NCI-H510A (cell line): ENCODE data around the gene YRDC.

Experiments
- DNase-seq: peaks from one replicate; lab custom pipeline; 2025; lab: John Stamatoyannopoulos, UW

The YRDC gene

GRCh38 chr1:37807555-37808368, at the start of gene YRDC, which contains the start of gene C1orf122:
YRDC (minus strand) TSS chr1:37808208; CDS start chr1:37808180, 28 bp downstream.
C1orf122 (plus strand) TSS chr1:37807790; CDS start chr1:37808405, 615 bp downstream.
- peak; percentile 100 for DNase-seq

- no peak for DNase-seq
Measured at GRCh38 chr1:37854406-37854805, 46.4 kb upstream of the YRDC start.

GRCh38 chr1:37853157-37853556, 45.1 kb upstream of the YRDC start:
- DNase-seq, result no peak

DNA sequence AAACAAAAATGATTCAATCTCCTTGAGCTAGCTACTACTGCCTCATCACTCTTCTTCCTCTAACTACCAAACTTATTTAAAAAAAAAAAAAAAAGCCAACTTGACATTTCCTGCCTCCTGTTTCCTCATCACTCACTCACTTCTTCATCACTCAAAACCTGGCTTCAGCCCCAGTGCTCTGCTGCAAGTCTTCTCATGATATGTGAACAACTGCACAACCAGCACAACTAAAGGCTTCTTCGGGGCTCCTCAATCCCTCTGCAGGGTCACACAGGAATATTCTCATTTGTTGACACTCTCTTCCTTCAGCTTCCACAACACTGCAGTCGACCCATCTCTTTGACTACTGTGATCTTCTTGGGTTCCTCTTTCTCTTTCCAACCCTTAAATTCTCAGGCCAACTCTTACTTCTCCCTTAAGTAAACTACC, 43.8 kb upstream of the YRDC start:
- DNase-seq, result no peak

DNA sequence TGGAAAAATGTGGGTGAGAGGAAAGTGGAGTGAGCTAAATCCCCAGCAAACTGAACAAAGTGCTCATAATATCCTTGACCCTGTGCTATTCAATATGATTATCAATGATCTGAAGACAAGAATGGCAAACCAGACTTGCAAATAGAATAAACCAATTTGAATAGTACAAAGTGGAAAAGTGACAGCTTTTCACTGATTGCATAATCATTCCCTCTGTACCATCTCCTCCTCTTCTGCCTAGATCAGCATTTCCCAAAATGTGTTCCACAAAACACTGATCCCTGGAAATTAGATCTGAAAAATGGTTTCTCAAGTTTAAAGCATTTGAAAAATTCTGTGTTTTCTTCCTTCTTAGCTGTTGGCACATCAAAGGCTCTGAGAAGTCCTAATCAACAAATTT, 43.3 kb upstream of the YRDC start:
- DNase-seq, result no peak

DNA sequence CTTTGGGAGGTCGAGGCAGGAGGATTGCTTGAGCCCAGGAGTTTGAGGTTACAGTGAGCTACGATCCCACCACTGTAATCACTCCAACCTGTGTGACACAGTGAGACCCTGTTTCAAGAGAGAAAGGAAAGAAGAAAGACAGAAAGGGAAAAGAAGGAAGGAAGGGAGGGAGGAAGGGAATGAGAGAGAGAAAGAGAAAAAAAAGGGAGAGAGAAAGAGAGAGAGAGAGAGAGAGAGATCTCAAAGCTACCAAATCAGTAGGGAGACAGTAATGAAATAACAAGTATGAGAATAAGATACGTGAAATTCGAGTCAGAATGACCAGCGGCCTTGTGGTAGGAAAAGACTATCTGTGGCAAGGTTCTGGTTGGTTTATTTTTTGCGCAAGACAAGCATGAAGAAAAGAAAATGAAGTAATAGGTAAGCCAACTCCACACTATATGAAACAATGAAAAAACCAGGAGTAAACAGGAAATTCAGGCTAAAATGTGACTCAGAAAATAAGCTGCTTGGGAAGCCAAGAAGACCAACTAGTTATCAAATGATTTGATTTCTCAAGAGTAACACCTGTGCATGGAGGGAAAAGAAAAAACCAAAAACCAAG, 42.4 kb upstream of the YRDC start:
- no peak for DNase-seq

DNA sequence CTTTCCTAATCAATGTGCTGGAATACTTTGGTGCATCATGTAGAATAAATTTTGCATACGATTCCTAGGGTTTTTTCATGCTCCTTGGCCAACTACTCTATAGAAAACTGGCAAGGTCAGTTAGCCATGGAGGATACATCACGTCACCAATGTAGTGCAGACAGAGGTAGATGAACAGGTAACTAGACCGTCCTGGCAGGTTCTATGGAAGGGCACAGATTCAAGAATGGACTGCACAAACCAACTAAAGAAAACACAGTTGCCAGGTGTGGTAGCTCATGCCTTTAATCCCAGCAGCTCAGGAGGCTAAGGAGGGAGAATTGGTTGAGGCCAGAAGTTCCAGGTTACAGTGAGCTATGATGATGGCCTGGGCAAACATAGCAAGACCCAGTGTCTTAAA, 41.5 kb upstream of the YRDC start:
- DNase-seq, result no peak

GRCh38 chr1:37846647-37847339, 38.8 kb upstream of the YRDC start:
- no peak for DNase-seq

DNA sequence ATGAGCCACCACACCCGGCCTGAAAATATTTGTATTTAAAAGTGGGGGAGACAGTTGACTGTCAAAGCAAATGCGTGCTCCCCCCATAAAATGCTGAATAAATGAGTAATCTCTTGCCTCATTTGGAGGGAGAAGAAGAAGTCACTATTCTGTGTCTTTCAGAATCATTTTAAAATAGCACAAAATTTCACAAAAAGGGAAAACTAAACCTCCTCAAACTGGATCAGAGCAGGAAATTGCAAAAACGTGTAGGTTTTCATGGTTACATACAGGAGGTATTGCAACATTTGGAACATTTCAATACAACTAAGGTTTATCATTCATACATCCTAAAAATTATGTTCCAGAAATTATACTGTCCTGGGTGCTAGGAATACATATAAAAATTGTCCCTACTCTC, 37.8 kb upstream of the YRDC start:
- DNase-seq, result no peak

- no peak for DNase-seq
Measured at GRCh38 chr1:37845049-37845646, 37.1 kb upstream of the YRDC start.

GRCh38 chr1:37844536-37844935, 36.5 kb upstream of the YRDC start:
- DNase-seq, result no peak

DNA sequence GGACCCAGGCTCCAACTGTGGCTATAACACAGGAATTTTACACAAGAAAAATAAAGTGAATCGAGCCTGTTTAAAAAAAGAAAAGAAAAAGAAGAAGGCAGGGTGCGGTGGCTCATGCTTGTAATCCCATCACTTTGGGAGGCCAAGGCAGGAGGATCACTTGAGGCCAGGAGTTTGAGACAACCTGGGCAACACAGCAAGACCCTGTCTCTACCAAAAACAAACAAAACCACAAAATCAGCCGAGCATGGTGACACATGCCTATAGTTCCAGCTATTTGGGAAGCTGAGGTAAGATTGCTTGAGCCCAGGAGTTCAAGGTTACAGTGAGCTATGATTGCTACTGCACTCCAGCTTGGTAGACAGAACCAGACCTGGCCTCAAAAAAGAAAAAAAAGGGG, 33.6 kb upstream of the YRDC start:
- no peak for DNase-seq

GRCh38 chr1:37840711-37841110, 32.7 kb upstream of the YRDC start:
- no peak for DNase-seq

DNA sequence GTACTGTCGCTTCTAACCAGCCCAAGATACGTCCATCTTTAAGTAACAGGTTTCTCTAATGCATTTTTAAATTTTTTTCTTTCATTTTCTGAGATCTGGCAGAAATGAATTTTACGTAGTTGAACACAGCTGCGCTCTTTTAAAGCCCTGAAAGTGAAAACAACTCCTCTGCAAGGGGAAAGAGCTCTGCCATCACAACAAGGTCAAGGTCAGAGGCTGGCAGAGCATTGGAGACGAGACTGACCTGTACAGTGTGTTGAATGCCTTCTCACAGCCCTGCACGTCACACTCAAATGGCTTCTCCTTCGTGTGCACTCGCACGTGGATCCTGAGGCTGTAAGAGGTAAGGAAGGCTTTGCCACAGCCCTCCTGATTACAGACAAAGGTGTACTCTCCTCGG, 31.7 kb upstream of the YRDC start:
- DNase-seq, result no peak

DNA sequence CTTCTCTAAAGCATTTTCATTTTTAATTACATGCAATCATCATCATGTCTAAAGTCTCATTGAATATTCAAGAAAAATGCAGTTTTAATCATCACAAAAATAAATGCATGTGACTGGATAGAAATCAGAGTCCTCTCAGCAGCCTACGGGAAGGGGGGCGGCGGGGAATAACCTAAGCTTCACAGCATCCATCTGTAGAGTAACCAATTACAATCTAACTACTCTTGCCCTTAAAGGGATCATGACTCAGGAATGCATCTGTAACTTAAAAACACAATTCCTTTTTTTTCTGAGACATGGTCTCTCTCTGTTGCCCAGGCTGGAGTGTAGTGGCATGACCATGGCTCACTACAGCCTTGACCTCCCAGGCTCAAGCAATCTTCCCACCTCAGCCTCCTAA, 28.8 kb upstream of the YRDC start:
- no peak for DNase-seq

- no peak for DNase-seq
Measured at GRCh38 chr1:37831809-37832208, 23.8 kb upstream of the YRDC start.

DNA sequence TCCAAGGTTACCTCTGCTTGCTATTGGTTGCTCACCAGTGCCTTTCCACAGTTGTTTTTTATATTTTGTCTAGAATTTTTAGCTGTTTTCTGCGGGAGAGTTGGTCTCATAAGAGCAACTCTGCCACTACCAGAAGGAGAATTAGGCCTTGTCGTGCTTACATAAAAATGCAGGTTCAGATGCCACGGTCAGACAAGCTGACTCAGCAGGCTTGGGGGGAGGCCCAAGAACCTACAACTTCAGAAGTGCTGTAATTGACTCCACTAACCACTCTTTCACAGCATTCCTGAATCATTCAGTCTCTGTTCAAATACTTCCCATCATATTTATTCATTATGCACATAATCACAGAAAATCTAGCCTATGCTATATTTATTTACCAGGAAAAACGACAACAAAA, 23.1 kb upstream of the YRDC start:
- DNase-seq, result no peak

- DNase-seq, result no peak
Measured at GRCh38 chr1:37828410-37829074, 20.5 kb upstream of the YRDC start.

DNA sequence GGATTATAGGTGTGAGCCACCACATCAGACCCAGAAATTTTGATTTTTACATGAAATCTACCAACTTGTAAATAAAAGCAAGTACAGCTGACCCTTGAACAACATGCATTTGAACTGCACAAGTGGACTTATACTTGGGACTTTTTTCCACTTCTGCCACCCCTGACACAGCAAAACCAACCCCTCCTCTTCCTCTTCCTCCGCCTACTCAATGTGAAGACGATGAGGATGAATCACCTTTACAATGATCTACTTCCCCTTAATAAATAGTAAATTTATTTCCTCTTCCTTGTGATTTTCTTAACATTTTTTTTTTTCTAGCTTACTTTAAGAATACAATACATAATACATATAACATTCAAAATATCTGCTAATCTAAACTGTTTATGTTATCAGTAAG, 17.5 kb upstream of the YRDC start:
- DNase-seq, result no peak

DNA sequence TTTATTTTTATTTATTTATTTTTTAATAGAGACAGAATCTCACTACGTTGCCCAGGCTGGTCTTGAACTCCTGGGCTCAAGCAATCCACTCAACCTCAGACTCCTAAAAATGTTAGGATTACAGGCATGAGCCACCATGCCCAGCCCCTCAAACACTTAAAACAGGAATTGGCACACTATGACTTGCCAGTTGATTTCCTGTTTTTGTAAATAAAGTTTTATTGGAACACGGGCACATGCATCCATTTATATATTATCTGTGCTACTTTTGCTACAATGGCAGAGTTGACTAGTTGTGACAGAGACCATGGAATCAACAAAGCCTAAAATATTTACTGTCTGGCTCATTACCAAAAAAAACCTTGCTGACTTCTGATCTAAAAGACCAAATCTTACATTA, 16.0 kb upstream of the YRDC start:
- DNase-seq, result no peak

- DNase-seq, result no peak
Measured at GRCh38 chr1:37822906-37823815, 15.2 kb upstream of the YRDC start.
